Measurements from ENCODE around the gene GRHPR. TPM values are rescaled to one million over a fixed set of nuclear protein-coding genes. Genes with fewer than 3 reads are reported as not detected.
"Not testable (repeated sequence)": the region's sequence is repeated elsewhere in the genome, so short reads cannot be mapped to it uniquely, and the experiment has no call there.

Gene GRHPR
- total RNA-seq, 1 donor from 2014 or later: 106 TPM

- no peak for TF ChIP-seq CTCF (IDR thresholded peaks at IDR 0.05; ENCODE audit: unreplicated experiment)
- DNase-seq (ENCODE audit: low spot score in 2 of 2, unreplicated experiment in 2 of 2): no peak
- Mint-ChIP-seq H3K36me3 (peaks cover 6% of the 10 kb centered on the region), H3K4me3 (peak overlapping the region; percentile 97), H3K27ac (peak overlapping the region; percentile 100), H3K4me1 (peaks cover 36% of the 10 kb centered on the region), H3K27me3 (ENCODE audit: low read depth) (no peaks in the 10 kb centered on the region), H3K9me3 (no peaks in the 10 kb centered on the region)
Observed at GRCh38 chr9:37464006-37464405, 41.5 kb downstream of the GRHPR start.

DNA sequence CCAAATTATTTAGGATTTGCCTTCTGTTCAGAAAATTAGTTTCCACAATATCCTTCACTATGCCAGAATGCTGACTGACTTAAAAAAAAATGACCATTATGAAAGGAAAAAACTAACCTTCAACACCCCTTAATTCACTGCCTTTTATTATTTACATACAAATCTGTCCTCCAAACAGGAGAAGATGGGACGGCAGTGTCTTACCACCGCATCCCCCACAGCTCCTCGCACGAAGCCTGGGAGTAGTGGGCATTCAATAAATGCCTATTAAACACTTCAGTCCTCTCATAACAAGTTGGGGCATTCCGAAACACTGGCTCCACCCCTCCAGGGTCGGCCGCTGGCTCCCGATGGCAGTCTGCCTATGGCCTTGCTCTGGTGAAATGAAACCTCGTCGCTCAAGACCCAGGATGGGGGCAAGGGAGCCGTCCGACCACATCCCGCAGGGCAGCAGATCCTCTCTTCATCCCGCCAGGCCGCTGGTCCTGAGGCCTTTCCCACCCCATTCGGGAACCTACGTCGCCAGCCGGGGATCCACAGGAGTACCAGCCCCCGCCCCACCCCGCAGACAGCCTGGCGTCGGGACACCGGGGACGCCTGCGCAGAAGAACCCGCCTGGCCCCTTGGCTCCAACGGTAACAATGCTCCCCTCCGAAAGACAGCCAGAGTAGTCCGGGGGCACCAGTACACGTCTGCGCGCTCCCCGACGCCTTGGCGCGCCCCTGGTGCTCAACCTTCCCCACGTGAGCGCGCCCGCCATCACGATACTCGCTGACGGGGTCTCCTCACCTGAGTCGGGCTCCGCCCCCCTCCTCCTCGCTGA is 42.1 kb downstream of the GRHPR start:
- Mint-ChIP-seq H3K27me3 (ENCODE audit: low read depth) (no peaks in the 10 kb centered on the region), H3K4me1 (peaks cover 36% of the 10 kb centered on the region), H3K9me3 (no peaks in the 10 kb centered on the region), H3K27ac (peak overlapping the region; percentile 100), H3K36me3 (peaks cover 6% of the 10 kb centered on the region), H3K4me3 (peak overlapping the region; percentile 97)
- peak; percentile 75 to 84 for DNase-seq (ENCODE audit: low spot score in 2 of 2, unreplicated experiment in 2 of 2)
- no peak for TF ChIP-seq CTCF (IDR thresholded peaks at IDR 0.05; ENCODE audit: unreplicated experiment)

DNA sequence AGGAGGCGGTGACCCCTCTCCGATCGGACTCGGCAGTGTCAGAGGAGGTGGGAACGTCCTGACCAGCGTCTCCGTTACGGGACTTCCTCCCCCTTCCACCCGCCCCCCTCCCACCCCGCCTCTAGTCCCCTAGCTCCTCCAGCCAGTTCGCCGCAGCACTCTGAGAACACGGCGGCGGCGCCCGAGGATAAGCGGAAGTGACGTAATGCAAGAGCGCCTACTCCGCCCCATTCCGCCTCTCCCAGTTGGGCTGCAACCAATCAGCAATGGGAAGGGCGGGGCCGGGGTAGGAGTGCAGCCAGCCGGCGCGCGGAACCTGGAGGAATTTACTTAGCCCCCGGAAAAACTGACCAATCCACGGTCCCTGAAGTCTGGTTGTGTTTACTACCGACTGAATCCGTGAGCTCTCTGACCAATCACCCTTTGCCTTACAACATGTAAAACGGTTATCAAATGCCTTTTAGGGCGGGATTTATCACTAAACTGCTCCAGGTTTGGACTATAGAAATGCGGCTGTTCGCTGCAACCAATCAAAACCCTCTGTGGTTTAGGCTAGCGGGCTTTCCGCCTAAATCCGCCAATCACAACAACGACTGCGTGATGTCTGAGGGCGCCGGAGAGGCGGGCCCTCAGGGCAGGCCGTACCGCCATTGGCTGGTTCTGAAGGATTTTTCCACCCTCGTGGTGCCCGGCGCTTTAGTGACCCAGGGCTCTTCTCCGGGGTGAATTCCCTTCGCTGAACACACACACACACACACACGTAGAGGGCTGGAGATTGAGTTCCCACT is 42.9 kb downstream of the GRHPR start, which contains the start of gene ZBTB5:
Gene ZBTB5 (minus strand): TSS at position 202 of the 788 bp plus-strand sequence. CDS start 22,899 bp downstream, outside the sequence.
- Mint-ChIP-seq H3K27ac (peak within 1 kb of the TSS; percentile 100), H3K27me3 (ENCODE audit: low read depth) (no peaks in the 10 kb centered on the region), H3K4me1 (peaks cover 36% of the 10 kb centered on the region), H3K4me3 (peak within 1 kb of the TSS; percentile 97), H3K36me3 (peaks cover 6% of the 10 kb centered on the region), H3K9me3 (no peaks in the 10 kb centered on the region)
- peak; percentile 99 for DNase-seq (ENCODE audit: low spot score in 2 of 2, unreplicated experiment in 2 of 2)
- TF ChIP-seq CTCF (IDR thresholded peaks at IDR 0.05; ENCODE audit: unreplicated experiment): no peak

GRCh38 chr9:37466037-37466709 is 43.7 kb downstream of the GRHPR start:
- H3K4me3 Mint-ChIP-seq: peak overlapping the region; percentile 97
- TF ChIP-seq CTCF (IDR thresholded peaks at IDR 0.05; ENCODE audit: unreplicated experiment): no peak
- H3K36me3 Mint-ChIP-seq: peaks cover 3% of the 10 kb centered on the region
- H3K9me3 Mint-ChIP-seq: no peaks in the 10 kb centered on the region
- H3K27ac Mint-ChIP-seq: peak overlapping the region; percentile 100
- H3K27me3 Mint-ChIP-seq (ENCODE audit: low read depth): no peaks in the 10 kb centered on the region
- peak; percentile 66 to 82 for DNase-seq (ENCODE audit: low spot score in 2 of 2, unreplicated experiment in 2 of 2)
- H3K4me1 Mint-ChIP-seq: peaks cover 36% of the 10 kb centered on the region

GRCh38 chr9:37467530-37467929 is 45.0 kb downstream of the GRHPR start:
- H3K27me3 Mint-ChIP-seq (ENCODE audit: low read depth); H3K9me3 Mint-ChIP-seq; H3K27ac Mint-ChIP-seq; H3K36me3 Mint-ChIP-seq; H3K4me3 Mint-ChIP-seq; DNase-seq (ENCODE audit: low spot score in 2 of 2, unreplicated experiment in 2 of 2): not testable (repeated sequence)
- H3K4me1 Mint-ChIP-seq: peaks cover 42% of the 10 kb centered on the region
